HG03439 (cell line): ENCODE results near the gene GNG7.

ENCODE experiments used
- ATAC-seq: cut with Tn5 transposase; IDR thresholded peaks from one replicate; pipeline ENCODE4 v1.9.1; 2021; ENCODE audit warnings: mild to moderate bottlenecking, moderate library complexity; ENCODE audit not compliant: unreplicated experiment

GNG7 gene

GRCh38 chr19:2492870-2493269 is 209.6 kb downstream of the GNG7 start:
- no peak for ATAC-seq

GRCh38 chr19:2491130-2491801 is 211.2 kb downstream of the GNG7 start:
- ATAC-seq = no peak

GRCh38 chr19:2490659-2491058 is 211.8 kb downstream of the GNG7 start:
- no peak for ATAC-seq

GRCh38 chr19:2488942-2489731 is 213.4 kb downstream of the GNG7 start:
- no peak for ATAC-seq

- ATAC-seq = no peak
These were observed 214.0 kb downstream of the GNG7 start for GRCh38 chr19:2488405-2488941.

GRCh38 chr19:2487842-2488241 is 214.7 kb downstream of the GNG7 start:
- no peak for ATAC-seq

GRCh38 chr19:2487090-2487489 is 215.4 kb downstream of the GNG7 start:
- no peak for ATAC-seq

- no peak for ATAC-seq
These were observed 217.1 kb downstream of the GNG7 start for GRCh38 chr19:2485428-2485827.

GRCh38 chr19:2484178-2484937 is 218.1 kb downstream of the GNG7 start:
- ATAC-seq = no peak

- ATAC-seq = no peak
These were observed 218.9 kb downstream of the GNG7 start for GRCh38 chr19:2483484-2484151.

GRCh38 chr19:2483084-2483483 is 219.4 kb downstream of the GNG7 start:
- no peak for ATAC-seq

- ATAC-seq = no peak
These were observed 220.0 kb downstream of the GNG7 start for GRCh38 chr19:2482354-2483038.

GRCh38 chr19:2481466-2481865 is 221.0 kb downstream of the GNG7 start:
- ATAC-seq = no peak

- no peak for ATAC-seq
These were observed 222.8 kb downstream of the GNG7 start for GRCh38 chr19:2479556-2480194.

GRCh38 chr19:2478756-2479555 is 223.5 kb downstream of the GNG7 start:
- ATAC-seq = no peak

GRCh38 chr19:2478278-2478755 is 224.2 kb downstream of the GNG7 start:
- ATAC-seq = no peak

- ATAC-seq = no peak
These were observed 224.7 kb downstream of the GNG7 start for GRCh38 chr19:2477732-2478191.

GRCh38 chr19:2477141-2477710 is 225.3 kb downstream of the GNG7 start:
- ATAC-seq = no peak
